C4-2B (cell line): ENCODE data around the gene CDCA3.

Experiments
- CTCF ChIP-seq: fragments of 450-650 bp; conservative IDR thresholded peaks from 2 replicates; pipeline ENCODE4 v1.5.1; 2017; ENCODE audit warnings: mild to moderate bottlenecking
- ZFX ChIP-seq: fragments of 450-650 bp; IDR thresholded peaks from 2 replicates; pipeline ENCODE4 v1.6.1; 2017

DNA sequence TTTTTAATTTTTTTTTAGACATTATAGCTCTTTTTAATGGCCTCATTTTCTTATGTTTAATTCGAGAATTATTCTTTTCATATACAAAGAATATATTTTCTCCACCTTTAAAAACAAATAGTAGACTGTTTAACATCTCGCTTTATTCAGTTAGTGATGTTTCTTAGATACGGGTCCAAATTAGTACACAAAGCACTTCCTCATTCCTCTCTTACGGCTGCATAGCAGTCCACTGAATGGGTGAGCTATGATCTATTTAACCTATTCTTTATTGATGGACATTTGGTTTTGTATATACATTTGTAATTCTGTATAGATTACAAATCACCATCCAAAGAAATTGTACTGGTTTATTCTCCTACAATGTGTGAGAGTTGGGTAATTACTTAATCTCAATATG, 37.7 kb downstream of the CDCA3 start:
- TF ChIP-seq CTCF: no peak
- TF ChIP-seq ZFX: no peak
